HG03460 (cell line): ENCODE data around the gene LONP1.

Experiments
- ATAC-seq: cut with Tn5 transposase; IDR thresholded peaks from one replicate; pipeline ENCODE4 v1.9.1; 2021; ENCODE audit not compliant: unreplicated experiment

LONP1 gene

GRCh38 chr19:5651361-5651760 is 68.6 kb downstream of the LONP1 start:
- ATAC-seq, result no peak

DNA sequence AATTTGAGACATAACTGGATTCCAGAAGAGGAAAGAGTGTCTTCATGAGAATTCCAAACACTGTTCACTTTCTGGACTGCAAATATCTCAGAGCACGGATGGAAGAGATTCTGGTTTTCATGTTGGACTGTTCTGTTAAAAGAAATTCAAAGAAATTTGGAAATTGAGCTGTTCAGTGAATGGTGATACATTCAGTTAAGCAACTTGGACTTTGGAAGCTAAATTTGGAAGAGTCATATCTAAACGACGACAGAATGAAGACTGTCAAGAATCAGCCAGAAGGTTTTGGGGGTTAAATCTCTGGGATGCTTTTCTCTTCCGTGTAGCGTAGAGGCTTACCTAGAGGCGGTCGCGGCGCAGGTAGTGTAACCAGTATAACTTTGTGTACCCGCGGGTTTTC is 71.5 kb downstream of the LONP1 start:
- no peak for ATAC-seq

DNA sequence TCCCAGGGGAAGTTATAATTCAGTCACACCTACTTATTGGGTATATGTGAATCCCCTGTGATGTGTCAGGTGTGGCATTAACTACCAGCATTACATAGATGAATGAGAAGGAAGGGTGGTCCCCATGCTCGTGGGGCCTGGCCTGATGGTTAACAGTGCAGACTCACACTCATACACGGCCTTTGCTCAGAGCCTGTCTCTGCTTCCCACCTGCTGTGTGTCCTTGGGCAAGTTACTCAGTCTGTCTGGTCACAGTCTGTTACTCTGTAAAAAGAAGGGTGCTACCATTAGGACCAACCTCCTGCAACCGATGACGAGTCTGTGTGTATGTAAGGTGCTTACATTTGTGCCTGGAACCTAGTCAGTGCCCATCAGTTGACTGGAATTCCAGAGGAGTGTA is 73.2 kb downstream of the LONP1 start:
- no peak for ATAC-seq

- no peak for ATAC-seq
Observed at GRCh38 chr19:5645409-5645808, 74.5 kb downstream of the LONP1 start.

GRCh38 chr19:5644037-5644436 is 75.9 kb downstream of the LONP1 start:
- no peak for ATAC-seq

DNA sequence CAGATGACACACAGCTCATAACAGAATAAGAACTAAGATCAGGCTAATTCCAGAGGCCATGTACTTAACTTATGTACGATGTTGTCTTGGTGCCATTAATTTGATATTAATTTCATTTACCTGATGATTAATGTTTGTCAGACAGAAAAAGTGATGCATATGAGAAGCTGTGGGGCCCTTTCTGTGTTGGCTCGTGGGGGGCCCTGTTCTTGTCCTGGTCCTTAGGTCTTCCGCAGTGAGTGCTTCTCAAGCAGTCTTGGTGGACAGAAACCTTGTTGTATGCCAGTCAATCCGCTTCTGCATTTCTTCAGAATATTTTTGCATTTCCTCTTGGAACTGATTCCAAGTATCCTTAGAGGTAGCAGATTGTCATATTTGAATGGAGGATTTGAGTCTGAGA is 76.9 kb downstream of the LONP1 start:
- ATAC-seq, result no peak

DNA sequence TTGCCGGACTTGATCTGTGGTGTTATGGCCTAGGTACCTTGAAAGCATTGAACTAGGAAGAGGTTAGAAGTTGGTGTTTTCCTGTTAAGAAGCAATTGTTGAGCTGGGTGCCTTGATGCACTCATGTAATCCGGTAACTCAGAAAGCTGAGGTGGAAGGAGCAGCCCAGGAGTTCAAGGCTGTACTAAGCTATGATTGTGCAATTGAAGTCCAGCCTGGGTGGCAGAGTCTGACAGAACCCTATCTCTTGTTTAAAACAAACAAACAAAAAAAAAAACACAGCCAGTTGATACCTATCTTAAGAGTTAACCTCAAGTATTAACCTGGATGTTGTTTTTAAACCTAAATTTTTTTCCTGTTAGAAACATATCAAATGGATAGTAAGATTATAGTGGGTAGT is 77.7 kb downstream of the LONP1 start:
- ATAC-seq, result no peak
